Mesendoderm (in vitro differentiated cells): ENCODE measurements around the gene VWF. TPM values are rescaled to one million over a fixed set of nuclear protein-coding genes. Genes with fewer than 3 reads are reported as not detected.

Experiments used
- DNase-seq: peaks from one replicate; pipeline ENCODE4 v3.0.0; 2013
- H2AK5ac ChIP-seq: 2 replicates; pipeline ENCODE4 v1.6.1; 2013; ENCODE audit warnings: low read length, inconsistent platforms
- H2BK120ac ChIP-seq: 2 replicates; pipeline ENCODE4 v1.6.1; 2013; ENCODE audit warnings: low read depth, mild to moderate bottlenecking, low read length, moderate library complexity, mixed read lengths
- H2BK15ac ChIP-seq: replicated peaks from 2 replicates; pipeline ENCODE4 v1.6.1; 2013; ENCODE audit warnings: low read depth, mild to moderate bottlenecking, moderate library complexity
- H2BK5ac ChIP-seq: 2 replicates; pipeline ENCODE4 v1.6.1; 2013; ENCODE audit warnings: low read length, inconsistent platforms
- H3K18ac ChIP-seq: 2 replicates; pipeline ENCODE4 v1.6.1; 2013; ENCODE audit warnings: mild to moderate bottlenecking, low read length, mixed read lengths
- H3K23ac ChIP-seq: one replicate; pipeline ENCODE4 v1.6.1; 2013; ENCODE audit warnings: low read length
- H3K27ac ChIP-seq: 2 replicates; pipeline ENCODE4 v1.5.1; 2013; ENCODE audit warnings: low read depth, mild to moderate bottlenecking, inconsistent platforms, low read length, moderate library complexity
- H3K27me3 ChIP-seq: 2 replicates; pipeline ENCODE4 v1.6.1; 2013; ENCODE audit warnings: low read length, control low read depth, mild to moderate bottlenecking, inconsistent platforms; ENCODE audit not compliant: insufficient read depth, poor library complexity
- H3K36me3 ChIP-seq: 2 replicates; pipeline ENCODE4 v1.6.1; 2013; ENCODE audit warnings: low read length, inconsistent platforms; ENCODE audit not compliant: control insufficient read depth, insufficient read depth
- H3K4ac ChIP-seq: one replicate; pipeline ENCODE4 v1.6.1; 2013; ENCODE audit warnings: low read depth, mild to moderate bottlenecking, low read length, moderate library complexity
- H3K4me1 ChIP-seq: 2 replicates; pipeline ENCODE4 v1.6.1; 2013; ENCODE audit warnings: low read depth, low read length, inconsistent platforms; ENCODE audit not compliant: control insufficient read depth
- H3K4me2 ChIP-seq: 2 replicates; pipeline ENCODE4 v1.6.1; 2013; ENCODE audit warnings: low read length
- H3K4me3 ChIP-seq: 2 replicates; pipeline ENCODE4 v1.5.1; 2013; ENCODE audit warnings: mild to moderate bottlenecking, low read length
- H3K56ac ChIP-seq: one replicate; pipeline ENCODE4 v1.6.1; 2013; ENCODE audit warnings: low read length
- H3K79me1 ChIP-seq: 2 replicates; pipeline ENCODE4 v1.6.1; 2013; ENCODE audit warnings: low read length, inconsistent platforms
- H3K79me2 ChIP-seq: 2 replicates; pipeline ENCODE4 v1.6.1; 2013; ENCODE audit warnings: mild to moderate bottlenecking, low read length; ENCODE audit not compliant: control insufficient read depth, insufficient read depth
- H3K9ac ChIP-seq: 2 replicates; pipeline ENCODE4 v1.6.1; 2013; ENCODE audit warnings: low read length, inconsistent platforms
- H4K5ac ChIP-seq: one replicate; pipeline ENCODE4 v1.6.1; 2013; ENCODE audit warnings: low read length
- H4K8ac ChIP-seq: one replicate; pipeline ENCODE4 v1.6.1; 2013; ENCODE audit warnings: low read depth, mild to moderate bottlenecking, control low read depth, low read length, moderate library complexity
- WGBS: extraction: QIAGEN DNeasy Blood & Tissue Kit; methylation state at CpG from one replicate; pipeline ENCODE4 v1.1.7; 2013; ENCODE audit warnings: low lambda C conversion rate, missing lambda C conversion rate; ENCODE audit not compliant: insufficient coverage; ENCODE audit errors: extremely low coverage; 5-methylcytosine and 5-hydroxymethylcytosine counted together
- polyA plus RNA-seq, 2 experiments: library from polyadenylated mRNA; stranded (reverse); fragments of 200-250 nt; gene quantifications; one replicate each; pipeline ENCODE4 v1.2.3, GENCODE V29; 2013

The VWF gene
- 0.15 TPM for polyA plus RNA-seq (2013, experiment 1 of 2)
- 0.15 TPM for polyA plus RNA-seq (2013, experiment 2 of 2)

GRCh38 chr12:6124411-6125309 lies at the start of gene VWF:
TSS of gene VWF (minus strand) at chr12:6124670. CDS start at chr12:6123196, 1,474 bp downstream.
- Histone ChIP-seq H2BK15ac (no peak within 1 kb of the TSS), H3K4me3 (no peak within 1 kb of the TSS), H3K27ac (peak within 1 kb of the TSS; percentile 86), H3K27me3 (no peaks in the 10 kb centered on the region), H3K23ac (no peak within 1 kb of the TSS), H2BK120ac (peak within 1 kb of the TSS; percentile 66), H3K4me2 (peak within 1 kb of the TSS; percentile 15), H3K4ac (peak within 1 kb of the TSS; percentile 76), H3K4me1 (peaks cover 16% of the 10 kb centered on the region), H3K9ac (peak within 1 kb of the TSS; percentile 63), H2BK5ac (peak within 1 kb of the TSS; percentile 97), H4K8ac (no peak within 1 kb of the TSS), H4K5ac (peak within 1 kb of the TSS; percentile 82), H3K18ac (peak within 1 kb of the TSS; percentile 40), H3K56ac (peak within 1 kb of the TSS; percentile 89), H3K79me1 (no peaks in the 10 kb centered on the region), H3K79me2 (no peaks in the 10 kb centered on the region), H2AK5ac (peak within 1 kb of the TSS; percentile 99), H3K36me3 (no peaks in the 10 kb centered on the region)
- peak; percentile 95 for DNase-seq
- WGBS = no CpG with 5 or more reads among the region's 5 CpGs

- H3K4ac ChIP-seq = no peak overlapping the region
- no peak overlapping the region for H4K5ac ChIP-seq
- no peak overlapping the region for H3K4me2 ChIP-seq
- H2AK5ac ChIP-seq = no peak overlapping the region
- no CpG with 5 or more reads among the region's 4 CpGs for WGBS
- no peak overlapping the region for H2BK120ac ChIP-seq
- no peak for DNase-seq
- no peaks in the 10 kb centered on the region for H3K4me1 ChIP-seq
- no peak overlapping the region for H3K23ac ChIP-seq
- no peaks in the 10 kb centered on the region for H3K36me3 ChIP-seq
- no peaks in the 10 kb centered on the region for H3K79me2 ChIP-seq
- H3K18ac ChIP-seq = no peak overlapping the region
- no peak overlapping the region for H3K9ac ChIP-seq
- H3K27me3 ChIP-seq = no peaks in the 10 kb centered on the region
- no peak overlapping the region for H2BK15ac ChIP-seq
- H3K56ac ChIP-seq = no peak overlapping the region
- H4K8ac ChIP-seq = no peak overlapping the region
- H3K4me3 ChIP-seq = no peak overlapping the region
- no peak overlapping the region for H3K27ac ChIP-seq
- H2BK5ac ChIP-seq = no peak overlapping the region
- no peaks in the 10 kb centered on the region for H3K79me1 ChIP-seq
Observed at GRCh38 chr12:6172862-6173261, 48.4 kb upstream of the VWF start.

- Histone ChIP-seq H2BK120ac (no peak overlapping the region), H2BK5ac (no peak overlapping the region), H3K27ac (no peak overlapping the region)
Observed at GRCh38 chr12:6172086-6172485, 47.6 kb upstream of the VWF start.

GRCh38 chr12:6171409-6172015 lies 47.0 kb upstream of the VWF start:
- H4K5ac ChIP-seq = no peak overlapping the region
- no peaks in the 10 kb centered on the region for H3K27me3 ChIP-seq
- no peak overlapping the region for H2BK5ac ChIP-seq
- H3K18ac ChIP-seq = no peak overlapping the region
- H3K27ac ChIP-seq = no peak overlapping the region
- no peak overlapping the region for H2BK120ac ChIP-seq
- no peak overlapping the region for H3K56ac ChIP-seq
- H2AK5ac ChIP-seq = no peak overlapping the region
- WGBS = no CpG with 5 or more reads among the region's 21 CpGs
- no peaks in the 10 kb centered on the region for H3K36me3 ChIP-seq
- no peak overlapping the region for H3K4ac ChIP-seq
- H2BK15ac ChIP-seq = no peak overlapping the region
- no peaks in the 10 kb centered on the region for H3K79me1 ChIP-seq
- H3K4me1 ChIP-seq = no peaks in the 10 kb centered on the region
- DNase-seq = no peak
- H3K79me2 ChIP-seq = no peaks in the 10 kb centered on the region
- H3K4me3 ChIP-seq = no peak overlapping the region
- H3K4me2 ChIP-seq = no peak overlapping the region
- no peak overlapping the region for H4K8ac ChIP-seq
- no peak overlapping the region for H3K23ac ChIP-seq
- H3K9ac ChIP-seq = no peak overlapping the region

More at GRCh38 chr12:6172086-6172485, 47.6 kb upstream of the VWF start:
- H4K5ac ChIP-seq = no peak overlapping the region
- no peak for DNase-seq
- H3K9ac ChIP-seq = no peak overlapping the region
- no peak overlapping the region for H4K8ac ChIP-seq
- H3K4me1 ChIP-seq = no peaks in the 10 kb centered on the region
- no peak overlapping the region for H3K4ac ChIP-seq
- H3K79me1 ChIP-seq = no peaks in the 10 kb centered on the region
- H2BK15ac ChIP-seq = no peak overlapping the region
- H3K4me3 ChIP-seq = no peak overlapping the region
- no peak overlapping the region for H3K23ac ChIP-seq
- H3K4me2 ChIP-seq = no peak overlapping the region
- H3K36me3 ChIP-seq = no peaks in the 10 kb centered on the region
- no peaks in the 10 kb centered on the region for H3K79me2 ChIP-seq
- H3K18ac ChIP-seq = no peak overlapping the region
- no CpG with 5 or more reads among the region's 15 CpGs for WGBS
- no peak overlapping the region for H2AK5ac ChIP-seq
- no peaks in the 10 kb centered on the region for H3K27me3 ChIP-seq
- no peak overlapping the region for H3K56ac ChIP-seq

- no peaks in the 10 kb centered on the region for H3K79me2 ChIP-seq
- DNase-seq = no peak
- no peaks in the 10 kb centered on the region for H3K79me1 ChIP-seq
- H3K4me2 ChIP-seq = no peak overlapping the region
- no peak overlapping the region for H3K23ac ChIP-seq
- H3K18ac ChIP-seq = no peak overlapping the region
- no peak overlapping the region for H3K27ac ChIP-seq
- H2BK120ac ChIP-seq = no peak overlapping the region
- no peak overlapping the region for H4K5ac ChIP-seq
- no CpG with 5 or more reads among the region's 17 CpGs for WGBS
- no peak overlapping the region for H2AK5ac ChIP-seq
- no peaks in the 10 kb centered on the region for H3K4me1 ChIP-seq
- no peak overlapping the region for H4K8ac ChIP-seq
- H3K56ac ChIP-seq = no peak overlapping the region
- no peak overlapping the region for H3K4me3 ChIP-seq
- H3K36me3 ChIP-seq = no peaks in the 10 kb centered on the region
- no peak overlapping the region for H2BK5ac ChIP-seq
- no peaks in the 10 kb centered on the region for H3K27me3 ChIP-seq
- H3K9ac ChIP-seq = no peak overlapping the region
- H3K4ac ChIP-seq = no peak overlapping the region
- H2BK15ac ChIP-seq = no peak overlapping the region
Observed at GRCh38 chr12:6167327-6168280, 43.1 kb upstream of the VWF start.
